DND-41 (cell line): ENCODE measurements around the gene C1orf105.

Experiments used
- ATAC-seq: fragments of 200-7000 bp; cut with Tn5 transposase; 3 replicates; pipeline ENCODE4 v1.9.1; 2021; ENCODE audit warnings: low read depth; ENCODE audit not compliant: insufficient read depth
- DNase-seq: peaks from one replicate; pipeline ENCODE4 v3.0.0-alpha.2; 2020
- H2AFZ ChIP-seq: 2 replicates; pipeline ENCODE4 v1.6.0; 2012; ENCODE audit warnings: low read depth, low read length
- H3K27ac ChIP-seq: 2 replicates; pipeline ENCODE4 v1.5.1; 2012; ENCODE audit warnings: low read length, inconsistent platforms
- H3K27me3 ChIP-seq: fragments of 200-600 bp; sonication (generic); 2 replicates; pipeline ENCODE4 v1.6.0; 2012; ENCODE audit warnings: low read length, mild to moderate bottlenecking, inconsistent platforms; ENCODE audit not compliant: insufficient read depth, poor library complexity
- H3K36me3 ChIP-seq: 2 replicates; pipeline ENCODE4 v1.5.1; 2012; ENCODE audit warnings: low read length, inconsistent platforms; ENCODE audit not compliant: insufficient read depth
- H3K4me1 ChIP-seq: 2 replicates; pipeline ENCODE4 v1.5.1; 2012; ENCODE audit warnings: mild to moderate bottlenecking, low read length; ENCODE audit not compliant: insufficient read depth
- H3K4me2 ChIP-seq: 2 replicates; pipeline ENCODE4 v1.6.0; 2012; ENCODE audit warnings: mild to moderate bottlenecking, moderate library complexity, low read length, inconsistent platforms; ENCODE audit not compliant: insufficient read depth
- H3K4me3 ChIP-seq, 2 experiments: fragments of 200-600 bp in 1 of 2; shearing (Covaris generic) in 1 of 2; 2 replicates each; pipeline ENCODE4 v1.5.1; 2012 to 2016; ENCODE audit warnings: inconsistent platforms in 2 of 2, low read length in 2 of 2, mild to moderate bottlenecking in 2 of 2, low read depth in 1 of 2, moderate library complexity in 1 of 2
- H3K79me2 ChIP-seq: 2 replicates; pipeline ENCODE4 v1.6.0; 2012; ENCODE audit warnings: low read length, inconsistent platforms; ENCODE audit not compliant: insufficient read depth
- H3K9ac ChIP-seq: 2 replicates; pipeline ENCODE4 v1.6.0; 2012; ENCODE audit warnings: low read depth, mild to moderate bottlenecking, inconsistent platforms, low read length, moderate library complexity
- H3K9me3 ChIP-seq: 2 replicates; pipeline ENCODE4 v1.5.1; 2012; ENCODE audit warnings: low read length, moderate library complexity, mild to moderate bottlenecking, inconsistent platforms; ENCODE audit not compliant: insufficient read depth, severe bottlenecking
- H4K20me1 ChIP-seq: 2 replicates; pipeline ENCODE4 v1.6.0; 2012; ENCODE audit warnings: low read length; ENCODE audit not compliant: insufficient read depth
- CTCF ChIP-seq: IDR thresholded peaks from 2 replicates; pipeline ENCODE4 v1.5.1; 2012; ENCODE audit warnings: borderline replicate concordance, low read length, moderate library complexity, mild to moderate bottlenecking; ENCODE audit not compliant: poor library complexity, severe bottlenecking; ENCODE audit errors: extremely low read depth
- EZH2 ChIP-seq: IDR thresholded peaks from 3 replicates; pipeline ENCODE4 v1.6.1; 2012; ENCODE audit warnings: borderline replicate concordance, low read depth, mild to moderate bottlenecking, moderate library complexity, low read length, inconsistent platforms; ENCODE audit not compliant: severe bottlenecking

C1orf105 gene

GRCh38 chr1:172496678-172497077 is 76.2 kb downstream of the C1orf105 start:
- Histone ChIP-seq H4K20me1 (no peaks in the 10 kb centered on the region), H3K79me2 (no peaks in the 10 kb centered on the region), H2AFZ (no peak overlapping the region), H3K27ac (no peak overlapping the region), H3K9me3 (no peaks in the 10 kb centered on the region), H3K27me3 (peaks cover 2% of the 10 kb centered on the region), H3K36me3 (no peaks in the 10 kb centered on the region), H3K4me3 (no peak overlapping the region), H3K4me1 (no peaks in the 10 kb centered on the region), H3K9ac (no peak overlapping the region), H3K4me2 (no peak overlapping the region)
- ATAC-seq, result no peak
- TF ChIP-seq EZH2, result no peak
- TF ChIP-seq CTCF, result no peak
- no peak for DNase-seq

- Histone ChIP-seq H3K79me2 (no peaks in the 10 kb centered on the region), H3K27me3 (no peaks in the 10 kb centered on the region), H3K4me1 (no peaks in the 10 kb centered on the region), H3K9ac (no peak overlapping the region), H4K20me1 (no peaks in the 10 kb centered on the region), H2AFZ (no peak overlapping the region; the same call in 1 of the 2 replicates), H3K9me3 (no peaks in the 10 kb centered on the region), H3K36me3 (no peaks in the 10 kb centered on the region), H3K4me2 (no peak overlapping the region), H3K27ac (no peak overlapping the region), H3K4me3 (no peak overlapping the region)
- TF ChIP-seq EZH2, result no peak
- TF ChIP-seq CTCF, result no peak
- ATAC-seq (no peak), DNase-seq (no peak)
Measured at GRCh38 chr1:172497230-172497629, 76.7 kb downstream of the C1orf105 start.

- H4K20me1 ChIP-seq, result no peaks in the 10 kb centered on the region
- H3K4me2 ChIP-seq, result no peak overlapping the region
- H3K27me3 ChIP-seq, result no peaks in the 10 kb centered on the region
- no peaks in the 10 kb centered on the region for H3K79me2 ChIP-seq
- H2AFZ ChIP-seq, result no peak overlapping the region
- TF ChIP-seq CTCF (no peak), EZH2 (no peak)
- ATAC-seq (no peak), DNase-seq (no peak)
- no peak overlapping the region for H3K27ac ChIP-seq
- H3K36me3 ChIP-seq, result no peaks in the 10 kb centered on the region
- no peak overlapping the region for H3K9ac ChIP-seq
- no peaks in the 10 kb centered on the region for H3K9me3 ChIP-seq
- H3K4me1 ChIP-seq, result no peaks in the 10 kb centered on the region
- H3K4me3 ChIP-seq, result no peak overlapping the region
Measured at GRCh38 chr1:172498857-172499256, 78.4 kb downstream of the C1orf105 start.

- Histone ChIP-seq H4K20me1 (no peaks in the 10 kb centered on the region), H3K4me2 (no peak overlapping the region), H3K27ac (no peak overlapping the region), H3K9me3 (no peaks in the 10 kb centered on the region), H2AFZ (no peak overlapping the region), H3K4me1 (no peaks in the 10 kb centered on the region), H3K79me2 (no peaks in the 10 kb centered on the region), H3K27me3 (no peaks in the 10 kb centered on the region), H3K4me3 (no peak overlapping the region), H3K9ac (no peak overlapping the region), H3K36me3 (no peaks in the 10 kb centered on the region)
- no peak for ATAC-seq
- TF ChIP-seq CTCF, result no peak
- TF ChIP-seq EZH2, result no peak
- DNase-seq, result no peak
Measured at GRCh38 chr1:172499636-172500141, 79.2 kb downstream of the C1orf105 start.
